Measurements from ENCODE around the gene S100A1.

DNA sequence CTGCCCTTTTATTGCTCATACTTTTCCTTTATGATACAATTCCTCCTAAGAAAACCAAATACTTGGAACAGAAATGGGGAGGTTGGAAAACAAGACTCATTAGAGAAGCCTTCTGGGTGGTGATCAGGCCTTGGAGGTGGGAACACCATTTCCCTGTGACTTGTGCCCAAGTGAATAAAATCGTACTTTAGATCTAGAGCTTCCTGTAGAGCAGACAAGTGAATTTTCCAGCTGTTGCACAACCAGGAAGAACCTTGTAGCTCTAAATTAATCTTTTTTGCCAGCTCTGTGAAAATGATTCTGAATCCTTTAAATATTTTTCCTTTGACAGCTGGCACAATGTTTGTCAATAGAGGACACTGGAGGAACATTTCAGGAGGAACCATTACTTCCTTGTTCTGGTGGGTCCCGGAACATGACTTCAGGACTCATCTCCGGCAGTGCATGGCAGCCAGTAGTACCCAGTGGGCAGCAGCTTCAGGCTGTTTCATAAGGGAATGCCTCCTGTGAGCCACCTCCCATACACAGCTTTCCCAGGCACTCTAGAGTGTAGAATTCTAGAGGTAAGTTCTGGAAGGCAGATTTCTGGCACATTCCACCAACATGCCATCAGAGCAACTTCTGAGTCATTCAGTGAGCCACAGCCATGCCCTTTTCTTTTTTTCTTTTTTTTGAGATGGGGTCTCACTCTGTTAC lies 24.7 kb downstream of the S100A1 start:
- TF ChIP-seq, protein P1, sequence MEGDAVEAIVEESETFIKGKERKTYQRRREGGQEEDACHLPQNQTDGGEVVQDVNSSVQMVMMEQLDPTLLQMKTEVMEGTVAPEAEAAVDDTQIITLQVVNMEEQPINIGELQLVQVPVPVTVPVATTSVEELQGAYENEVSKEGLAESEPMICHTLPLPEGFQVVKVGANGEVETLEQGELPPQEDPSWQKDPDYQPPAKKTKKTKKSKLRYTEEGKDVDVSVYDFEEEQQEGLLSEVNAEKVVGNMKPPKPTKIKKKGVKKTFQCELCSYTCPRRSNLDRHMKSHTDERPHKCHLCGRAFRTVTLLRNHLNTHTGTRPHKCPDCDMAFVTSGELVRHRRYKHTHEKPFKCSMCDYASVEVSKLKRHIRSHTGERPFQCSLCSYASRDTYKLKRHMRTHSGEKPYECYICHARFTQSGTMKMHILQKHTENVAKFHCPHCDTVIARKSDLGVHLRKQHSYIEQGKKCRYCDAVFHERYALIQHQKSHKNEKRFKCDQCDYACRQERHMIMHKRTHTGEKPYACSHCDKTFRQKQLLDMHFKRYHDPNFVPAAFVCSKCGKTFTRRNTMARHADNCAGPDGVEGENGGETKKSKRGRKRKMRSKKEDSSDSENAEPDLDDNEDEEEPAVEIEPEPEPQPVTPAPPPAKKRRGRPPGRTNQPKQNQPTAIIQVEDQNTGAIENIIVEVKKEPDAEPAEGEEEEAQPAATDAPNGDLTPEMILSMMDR (IDR thresholded peaks at IDR 0.05), result no peak
- TF ChIP-seq POLR2A (IDR thresholded peaks at IDR 0.05), result no peak
- no peak for TF ChIP-seq EP300 (IDR thresholded peaks at IDR 0.05)
- TF ChIP-seq POLR2AphosphoS5 (IDR thresholded peaks at IDR 0.05), result no peak
